HG03558 (cell line): ENCODE data around the gene GAN.

Source experiments
- ATAC-seq: cut with Tn5 transposase; IDR thresholded peaks from one replicate; pipeline ENCODE4 v1.9.1; 2021; ENCODE audit warnings: moderate number of reproducible peaks; ENCODE audit not compliant: unreplicated experiment; ENCODE audit errors: extremely low read depth

The GAN gene

GRCh38 chr16:81314603-81315270, at the start of gene GAN:
GAN (plus strand) TSS chr16:81314962; CDS start chr16:81315114, 152 bp downstream.
- ATAC-seq = peak; percentile 72

GRCh38 chr16:81265052-81265451, 49.7 kb upstream of the GAN start:
- no peak for ATAC-seq

DNA sequence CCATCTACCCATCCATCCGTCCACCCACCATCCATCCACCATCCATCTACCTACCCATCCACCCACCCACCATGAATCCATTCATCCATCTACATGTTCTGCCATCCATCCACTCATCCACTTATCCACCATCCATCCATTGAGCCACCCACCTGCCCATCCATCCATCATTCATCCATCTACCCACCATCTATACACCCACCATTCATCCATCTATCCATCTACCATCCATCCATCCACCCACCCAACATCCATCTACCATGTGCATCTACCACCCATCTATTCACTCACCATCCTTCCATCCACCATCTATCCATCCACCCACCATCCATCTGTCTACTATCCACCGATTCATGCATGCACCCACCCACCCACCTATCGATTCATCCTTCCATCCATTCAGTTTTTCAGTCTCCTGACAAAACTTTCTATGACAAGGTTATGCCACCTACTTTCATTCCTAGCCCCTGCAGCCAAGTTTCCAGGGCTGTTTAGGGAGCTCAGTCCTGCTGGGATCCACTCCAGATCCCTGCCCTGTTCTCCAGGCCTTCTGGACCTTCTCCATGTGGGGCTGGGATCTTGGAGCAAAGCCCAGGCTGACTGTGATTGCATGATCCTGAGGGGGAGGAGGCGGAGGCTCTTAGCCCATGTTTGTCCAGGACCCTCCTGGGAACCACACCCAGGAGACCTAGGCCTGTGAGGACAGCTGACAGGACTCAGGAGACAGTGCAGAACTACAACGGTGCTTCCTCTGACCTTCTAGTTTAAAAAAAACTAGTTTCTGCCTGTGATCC, 48.9 kb upstream of the GAN start:
- ATAC-seq = no peak

DNA sequence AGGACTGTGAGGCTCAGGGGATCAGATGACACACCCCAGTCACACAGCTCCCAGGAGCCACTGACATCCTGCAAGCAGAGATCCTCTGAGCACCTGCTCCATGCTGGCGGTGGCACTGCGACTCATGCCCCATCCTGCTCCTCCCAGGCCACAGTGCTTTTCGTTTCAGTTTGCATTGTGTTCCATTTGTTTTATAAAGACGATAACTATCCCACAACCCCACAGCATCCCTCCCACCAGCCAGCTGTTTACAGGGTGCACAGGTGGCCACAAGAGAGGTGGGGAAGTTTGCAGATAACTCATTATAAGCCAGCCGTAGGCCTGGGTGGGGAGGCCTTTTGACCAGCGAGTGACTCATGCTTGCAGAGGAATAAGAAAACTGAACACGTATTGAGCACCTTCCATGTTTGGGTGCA, 48.1 kb upstream of the GAN start:
- no peak for ATAC-seq

DNA sequence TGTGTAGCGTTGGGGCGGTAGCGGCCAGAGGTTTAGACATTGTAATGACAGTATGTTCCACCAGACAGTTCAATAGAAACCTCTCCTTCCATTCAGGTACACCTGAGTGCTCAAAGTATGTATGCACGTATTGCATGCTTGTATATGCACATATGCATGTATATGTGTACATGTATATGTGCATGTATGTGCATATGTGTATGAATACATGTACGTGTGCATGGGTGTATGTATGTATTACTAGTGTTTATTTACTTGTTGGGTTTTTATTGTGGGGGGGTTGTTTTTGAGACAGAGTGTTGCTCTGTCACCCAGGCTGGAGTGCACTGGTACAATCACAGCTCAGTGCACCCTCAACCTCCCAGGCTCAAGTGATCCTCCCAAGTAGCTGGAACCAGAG, 46.3 kb upstream of the GAN start:
- no peak for ATAC-seq

DNA sequence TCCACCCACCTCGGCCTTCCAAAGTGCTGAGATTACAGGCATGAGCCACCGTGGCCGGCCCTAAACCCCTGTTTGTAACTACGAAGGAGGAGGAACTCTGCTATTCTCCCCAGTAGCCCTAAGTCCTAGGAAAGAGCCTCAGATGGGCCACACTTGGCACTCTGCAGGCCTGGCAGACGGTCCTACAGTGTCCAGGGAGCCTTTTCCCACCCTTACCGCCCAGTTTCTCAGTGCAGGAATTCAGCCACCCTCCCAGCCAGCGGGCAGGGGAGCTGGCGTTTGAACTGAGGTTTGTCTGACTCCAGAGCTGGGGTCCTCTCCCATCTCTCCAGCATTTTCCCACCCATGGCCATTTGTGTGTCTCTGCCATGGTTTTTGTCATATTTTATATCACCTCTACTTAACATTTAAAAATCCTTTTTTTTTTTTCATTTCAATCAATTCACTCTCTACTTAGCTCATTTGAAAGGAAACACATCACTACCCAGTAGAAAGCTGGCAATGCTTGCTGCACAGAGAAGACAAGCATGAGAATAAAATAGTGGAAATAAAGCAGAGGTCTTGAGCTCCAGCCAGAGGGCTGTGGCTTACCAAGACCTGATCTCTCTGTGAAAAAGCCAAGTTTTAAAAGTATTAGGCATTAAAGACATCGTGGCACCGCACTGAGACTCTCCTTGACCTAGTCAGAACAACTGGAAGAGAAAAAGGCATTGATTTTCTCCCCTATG, 41.4 kb upstream of the GAN start:
- no peak for ATAC-seq

GRCh38 chr16:81275064-81275532, 39.7 kb upstream of the GAN start:
- no peak for ATAC-seq

- ATAC-seq = no peak
Observed at GRCh38 chr16:81275795-81276194, 39.0 kb upstream of the GAN start.

GRCh38 chr16:81276323-81276722, 38.4 kb upstream of the GAN start:
- ATAC-seq = no peak

DNA sequence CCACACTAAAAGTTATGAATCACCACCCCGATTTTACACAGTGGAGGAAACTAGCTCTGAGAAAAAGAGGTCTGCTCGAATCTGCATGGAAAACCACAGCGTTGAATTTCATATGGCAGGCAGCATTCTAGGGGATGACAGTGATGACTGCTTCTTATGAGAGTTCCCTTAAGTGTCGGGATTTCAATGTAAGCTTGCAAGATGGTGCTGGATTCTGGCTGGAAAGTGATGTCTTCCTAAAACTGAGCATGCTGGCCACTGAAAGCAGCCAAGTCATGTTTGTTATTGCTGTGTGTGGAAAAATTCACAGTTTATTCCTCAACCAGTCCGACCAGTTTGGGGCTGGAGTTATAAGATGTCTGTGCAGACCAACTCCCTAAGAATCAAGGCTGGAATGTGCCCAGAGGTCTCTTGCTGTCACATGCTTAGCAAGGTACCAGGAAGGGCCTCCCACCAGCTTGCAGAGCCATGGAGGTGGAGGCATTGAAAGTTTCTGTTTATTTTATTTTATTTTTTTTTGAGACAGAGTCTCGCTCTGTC, 37.2 kb upstream of the GAN start:
- no peak for ATAC-seq

- ATAC-seq = no peak
Observed at GRCh38 chr16:81278526-81278925, 36.2 kb upstream of the GAN start.

DNA sequence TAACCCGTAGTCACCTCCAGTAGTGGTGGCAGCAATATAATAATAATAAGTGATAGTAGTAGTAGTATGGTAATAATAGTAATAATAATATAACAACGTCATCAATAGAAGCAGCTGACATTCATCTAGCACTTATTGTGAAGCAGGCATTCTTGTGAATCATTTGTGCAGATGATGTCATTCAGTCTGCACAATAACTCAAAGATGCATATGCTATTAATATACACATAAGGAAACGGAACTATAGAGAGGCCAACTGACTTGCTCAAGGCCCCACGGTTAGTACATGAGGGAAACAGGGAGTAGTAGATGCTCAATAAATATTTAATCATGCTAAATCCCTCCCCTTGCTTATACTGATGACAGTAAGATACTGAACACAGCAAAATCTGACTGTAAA, 35.4 kb upstream of the GAN start:
- ATAC-seq = no peak

DNA sequence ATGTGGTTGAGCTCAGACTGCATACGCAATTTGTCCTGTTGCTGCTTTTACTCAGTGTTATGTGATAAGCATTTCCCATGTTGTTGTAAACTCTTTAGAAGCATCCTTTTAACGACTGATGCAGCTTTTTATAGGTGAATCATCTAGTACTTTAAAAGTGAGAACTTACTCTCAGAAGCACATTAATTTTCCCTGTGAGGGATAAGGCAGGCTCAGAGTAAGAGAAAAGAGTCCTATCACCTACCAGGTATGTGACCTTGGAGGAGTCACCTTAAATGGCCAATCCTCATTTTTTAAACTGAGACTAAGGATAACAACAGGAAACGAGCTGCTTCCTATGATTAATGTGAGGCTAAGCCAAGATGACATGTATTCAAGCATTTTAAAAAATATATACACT, 34.4 kb upstream of the GAN start:
- ATAC-seq = no peak

GRCh38 chr16:81283044-81283443, 31.7 kb upstream of the GAN start:
- no peak for ATAC-seq

DNA sequence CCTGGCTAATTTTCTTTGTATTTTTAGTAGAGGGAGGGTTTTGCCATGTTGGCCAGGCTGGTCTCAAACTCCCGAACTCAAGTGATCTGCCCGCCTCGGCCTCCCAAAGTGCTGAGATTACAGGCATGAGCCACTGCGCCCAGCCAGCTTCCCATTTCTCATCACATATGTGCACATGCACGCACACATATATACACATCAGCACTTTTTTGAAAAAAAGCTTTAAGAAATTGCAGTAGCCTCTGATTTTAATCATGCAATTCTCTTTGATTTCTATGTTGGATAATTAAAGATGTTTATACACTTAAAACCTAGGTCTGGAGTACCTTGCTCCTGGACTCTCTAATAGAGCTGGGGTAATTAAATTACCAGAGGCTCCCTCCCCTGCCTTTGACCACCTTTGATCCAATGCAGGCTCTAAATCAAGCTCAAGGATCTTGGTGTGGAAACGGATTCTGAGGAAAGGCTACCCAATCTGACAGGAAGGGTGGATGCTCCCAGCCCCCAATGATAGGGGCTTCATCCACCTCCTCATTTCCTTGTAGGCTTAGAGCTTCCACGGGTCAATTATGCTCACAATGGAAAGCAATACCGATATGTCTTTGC, 29.7 kb upstream of the GAN start:
- ATAC-seq = no peak

GRCh38 chr16:81286190-81286589, 28.6 kb upstream of the GAN start:
- ATAC-seq = no peak

GRCh38 chr16:81291117-81291516, 23.6 kb upstream of the GAN start:
- ATAC-seq = no peak

DNA sequence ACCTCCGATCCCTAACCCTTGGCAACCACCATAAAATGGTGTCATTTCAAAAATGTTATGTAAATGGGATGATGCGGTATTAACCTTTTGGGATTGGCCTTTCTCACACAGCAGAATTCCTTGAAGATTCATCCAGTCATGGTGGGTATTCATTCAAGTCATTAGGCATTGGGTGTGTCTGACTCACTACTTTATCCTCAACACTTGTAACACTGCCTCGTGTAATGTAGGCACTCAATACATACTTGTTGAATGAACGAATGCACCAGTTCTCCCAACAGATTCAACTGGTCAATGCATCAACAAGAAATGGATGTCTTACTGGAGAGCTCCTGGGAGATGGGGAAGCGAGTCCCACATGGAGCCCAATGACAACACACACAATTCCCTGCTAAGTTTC, 21.8 kb upstream of the GAN start:
- no peak for ATAC-seq

GRCh38 chr16:81293909-81294802, 20.6 kb upstream of the GAN start:
- ATAC-seq = no peak
